ENCODE results near the gene RNF213.

The RNF213 gene

GRCh38 chr17:80419255-80419654 lies 158.6 kb downstream of the RNF213 start:
- DNase-seq (ENCODE audit: low read depth): no peak

GRCh38 chr17:80421381-80422090 lies 160.9 kb downstream of the RNF213 start:
- no peak for DNase-seq (ENCODE audit: low read depth)

DNA sequence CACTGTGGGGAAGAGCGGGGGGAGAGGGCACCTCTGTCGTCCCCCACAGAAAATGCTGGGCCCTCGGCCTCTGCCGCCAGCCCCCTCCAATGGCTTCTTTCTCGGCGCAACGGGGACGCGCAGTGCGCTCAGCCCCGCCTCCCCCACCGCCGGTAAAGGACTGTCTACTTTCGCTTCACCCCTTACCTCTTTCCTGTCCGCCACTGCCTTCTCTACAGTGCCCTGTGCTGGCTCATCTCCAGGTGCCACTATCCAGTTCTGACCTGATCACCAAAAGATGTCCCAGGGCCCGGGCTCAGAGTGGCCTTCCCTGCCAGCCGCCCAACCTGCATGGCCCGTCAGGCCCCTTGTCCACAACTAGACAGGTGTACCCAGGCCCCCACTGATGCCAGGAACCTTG lies 161.6 kb downstream of the RNF213 start:
- DNase-seq (ENCODE audit: low read depth): no peak

GRCh38 chr17:80422981-80423380 lies 162.3 kb downstream of the RNF213 start:
- DNase-seq (ENCODE audit: low read depth): no peak

GRCh38 chr17:80423536-80424225 lies 163.0 kb downstream of the RNF213 start:
- no peak for DNase-seq (ENCODE audit: low read depth)

GRCh38 chr17:80424261-80424660 lies 163.6 kb downstream of the RNF213 start:
- DNase-seq (ENCODE audit: low read depth): no peak

- no peak for DNase-seq (ENCODE audit: low read depth)
Observed at GRCh38 chr17:80424878-80425765, 164.5 kb downstream of the RNF213 start.

GRCh38 chr17:80425835-80426426 lies 165.3 kb downstream of the RNF213 start:
- DNase-seq (ENCODE audit: low read depth): no peak

GRCh38 chr17:80426671-80427326 lies 166.1 kb downstream of the RNF213 start:
- DNase-seq (ENCODE audit: low read depth): peak; percentile 70

GRCh38 chr17:80427366-80428282 lies 167.0 kb downstream of the RNF213 start:
- no peak for DNase-seq (ENCODE audit: low read depth)

GRCh38 chr17:80428363-80428762 lies 167.7 kb downstream of the RNF213 start:
- no peak for DNase-seq (ENCODE audit: low read depth)

- no peak for DNase-seq (ENCODE audit: low read depth)
Observed at GRCh38 chr17:80428796-80429195, 168.1 kb downstream of the RNF213 start.

GRCh38 chr17:80429356-80430275 lies 169.0 kb downstream of the RNF213 start:
- DNase-seq (ENCODE audit: low read depth): no peak

GRCh38 chr17:80430446-80431245 lies 170.0 kb downstream of the RNF213 start:
- DNase-seq (ENCODE audit: low read depth): no peak

GRCh38 chr17:80431246-80432195 lies 170.9 kb downstream of the RNF213 start:
- no peak for DNase-seq (ENCODE audit: low read depth)

- no peak for DNase-seq (ENCODE audit: low read depth)
Observed at GRCh38 chr17:80432350-80432955, 171.8 kb downstream of the RNF213 start.

- no peak for DNase-seq (ENCODE audit: low read depth)
Observed at GRCh38 chr17:80432961-80433550, 172.4 kb downstream of the RNF213 start.
